NT2/D1 (cell line): ENCODE results near the gene SLC8A1.

Source experiments
- YY1 ChIP-seq: IDR thresholded peaks from 2 replicates; pipeline ENCODE4 v1.6.1; 2011; ENCODE audit not compliant: insufficient read length, insufficient read depth
- ZNF274 ChIP-seq: IDR thresholded peaks from 2 replicates; pipeline ENCODE4 v1.6.1; 2011; ENCODE audit warnings: mild to moderate bottlenecking, low read depth, low read length

DNA sequence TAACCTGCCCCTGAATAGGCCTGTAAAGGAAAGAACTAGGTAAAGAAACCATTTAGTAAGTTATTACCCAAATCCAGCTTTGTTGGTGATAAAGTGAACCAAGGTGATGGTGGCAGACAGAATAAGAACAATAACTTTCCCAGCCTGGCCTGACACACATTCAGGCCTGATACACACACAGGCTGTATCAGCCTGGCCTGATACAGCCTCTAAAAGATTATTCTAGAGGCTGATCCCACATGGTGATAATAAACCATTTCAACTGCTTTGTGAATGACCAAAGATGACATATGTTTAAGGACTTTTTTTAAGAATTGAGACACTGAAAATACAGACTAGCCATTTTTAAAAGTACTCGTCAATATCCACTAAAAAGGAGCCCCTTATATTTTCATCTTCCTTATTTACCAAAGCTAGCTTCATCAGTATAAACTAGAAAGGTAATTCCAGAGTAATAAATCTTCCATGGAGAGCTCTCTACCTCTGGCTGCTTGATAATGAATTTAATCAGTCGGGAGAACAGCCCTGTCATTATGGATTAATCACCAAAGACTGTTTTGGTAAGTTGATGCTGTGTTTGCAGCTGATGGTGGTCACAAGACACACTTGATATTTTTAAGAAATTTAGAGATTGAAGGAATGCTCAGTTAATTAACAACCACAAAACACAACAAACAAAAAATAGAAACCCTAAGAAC, 77.2 kb downstream of the SLC8A1 start:
- TF ChIP-seq ZNF274 = no peak
- no peak for TF ChIP-seq YY1
